OCI-LY7 (cell line): ENCODE measurements around the gene SHOX.

Experiments used
- CTCF ChIP-seq: fragments of 200-600 bp; sonication (generic); conservative IDR thresholded peaks from 2 replicates; pipeline ENCODE4 v1.5.1; 2014; ENCODE audit warnings: mild to moderate bottlenecking, antibody characterized with exemption, low read length, moderate library complexity, mixed read lengths
- EZH2phosphoT487 ChIP-seq: fragments of 200-600 bp; sonication (generic); IDR thresholded peaks from 2 replicates; pipeline ENCODE4 v1.6.1; 2018; ENCODE audit warnings: low read depth, borderline replicate concordance, mild to moderate bottlenecking, mixed run types, antibody characterized with exemption, low read length, moderate library complexity, mixed read lengths

- TF ChIP-seq CTCF: no peak
- no peak for TF ChIP-seq EZH2phosphoT487
Observed at GRCh38 chrX:646228-646495, 15.6 kb downstream of the SHOX start.
